Measurements from ENCODE around the gene RYR3.

Gene RYR3

DNA sequence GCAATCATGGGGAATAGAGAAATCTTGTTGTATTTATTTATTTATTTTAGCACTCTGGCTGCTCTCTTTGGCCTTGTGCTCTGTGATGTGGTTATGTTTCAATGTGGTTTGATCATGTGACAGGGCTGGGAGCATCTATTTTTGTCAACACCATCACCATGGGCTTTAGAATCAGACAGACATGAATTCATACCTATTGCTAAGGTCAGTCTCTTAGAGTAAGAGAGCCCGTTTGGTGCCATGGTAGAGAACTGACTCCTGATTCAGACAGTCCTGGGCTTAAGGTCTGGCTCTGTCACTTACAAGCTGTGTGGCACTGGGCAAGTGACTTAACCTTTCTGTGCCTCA is 157.0 kb downstream of the RYR3 start:
- DNase-seq (ENCODE audit: low read depth): no peak
- no peak for TF ChIP-seq CTCF (conservative IDR thresholded peaks at IDR 0.05; ENCODE audit: low read length)
- H3K4me3 ChIP-seq (ENCODE audit: low read length): no peak overlapping the region

GRCh38 chr15:33468740-33469139 is 158.0 kb downstream of the RYR3 start:
- no peak overlapping the region for H3K4me3 ChIP-seq (ENCODE audit: low read length)
- TF ChIP-seq CTCF (conservative IDR thresholded peaks at IDR 0.05; ENCODE audit: low read length): no peak

DNA sequence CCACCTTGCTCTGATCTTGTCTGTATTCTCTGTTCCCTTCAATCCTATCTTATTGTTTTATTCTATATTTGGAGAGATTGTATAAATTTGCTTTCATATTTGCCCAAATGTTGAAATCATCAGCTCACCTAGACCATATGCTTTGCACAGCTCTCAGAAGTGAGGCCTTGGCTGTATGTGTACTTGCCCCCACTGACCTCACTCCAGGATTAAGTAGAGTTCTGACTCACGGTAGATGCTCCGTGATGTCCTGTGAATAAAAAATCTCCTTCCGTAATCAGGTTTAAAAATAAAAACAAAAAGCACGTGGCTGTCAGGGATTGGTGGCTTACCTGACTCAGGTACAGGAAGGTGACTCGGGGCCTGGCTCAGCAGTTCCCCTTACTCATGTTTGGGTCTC is 162.2 kb downstream of the RYR3 start:
- H3K4me3 ChIP-seq (ENCODE audit: low read length): no peak overlapping the region
- DNase-seq (ENCODE audit: low read depth): no peak
- TF ChIP-seq CTCF (conservative IDR thresholded peaks at IDR 0.05; ENCODE audit: low read length): no peak

More at GRCh38 chr15:33468740-33469139, 158.0 kb downstream of the RYR3 start:
- no peak for DNase-seq (ENCODE audit: low read depth)

- DNase-seq (ENCODE audit: low read depth): no peak
- TF ChIP-seq CTCF (conservative IDR thresholded peaks at IDR 0.05; ENCODE audit: low read length): no peak
- H3K4me3 ChIP-seq (ENCODE audit: low read length): no peak overlapping the region
Measured at GRCh38 chr15:33473714-33474113, 162.9 kb downstream of the RYR3 start.

DNA sequence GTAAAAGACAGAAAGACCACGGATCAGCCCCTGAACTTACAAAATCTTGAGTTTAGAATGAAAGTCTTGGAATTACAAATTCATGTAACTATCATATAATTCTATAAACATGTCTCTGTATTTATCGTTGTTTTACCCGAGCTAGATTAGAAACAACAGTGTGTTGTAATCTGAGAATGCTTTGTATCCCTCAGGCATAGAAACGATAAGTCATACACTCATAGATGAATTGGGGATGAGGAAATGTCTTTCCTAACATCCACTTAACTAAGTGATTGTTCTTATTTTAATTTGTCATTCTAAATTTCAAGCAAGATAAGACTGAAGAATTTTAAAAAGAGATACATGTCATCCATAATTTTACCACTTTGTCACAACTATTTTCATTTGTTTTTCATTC is 165.3 kb downstream of the RYR3 start:
- no peak for DNase-seq (ENCODE audit: low read depth)
- no peak for TF ChIP-seq CTCF (conservative IDR thresholded peaks at IDR 0.05; ENCODE audit: low read length)

DNA sequence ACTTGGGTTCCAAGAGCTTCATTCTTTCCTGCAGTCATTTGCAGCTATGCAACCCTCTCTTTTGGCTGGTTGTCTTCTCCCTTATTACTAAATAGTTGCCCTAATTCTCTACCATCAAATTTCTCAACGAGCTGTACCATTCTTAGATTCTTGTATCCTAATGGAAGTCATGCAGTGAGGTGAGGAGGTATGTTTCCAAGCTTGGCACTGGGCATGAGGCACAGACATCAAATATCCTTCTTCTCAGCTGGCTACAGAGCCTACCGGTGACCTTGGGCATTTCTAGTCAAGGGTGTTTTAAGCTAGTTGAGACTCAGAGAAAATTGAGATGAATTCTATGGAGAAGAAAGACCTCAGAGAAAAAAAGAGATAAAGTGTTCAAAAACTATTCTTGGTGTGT is 166.1 kb downstream of the RYR3 start:
- no peak overlapping the region for H3K4me3 ChIP-seq (ENCODE audit: low read length)
- DNase-seq (ENCODE audit: low read depth): no peak
- no peak for TF ChIP-seq CTCF (conservative IDR thresholded peaks at IDR 0.05; ENCODE audit: low read length)

More for the DNA sequence above, 165.3 kb downstream of the RYR3 start:
- no peak overlapping the region for H3K4me3 ChIP-seq (ENCODE audit: low read length)

GRCh38 chr15:33489335-33489734 is 178.6 kb downstream of the RYR3 start:
- no peak overlapping the region for H3K4me3 ChIP-seq (ENCODE audit: low read length)
- no peak for DNase-seq (ENCODE audit: low read depth)
- TF ChIP-seq CTCF (conservative IDR thresholded peaks at IDR 0.05; ENCODE audit: low read length): no peak

Data from AG10803 (cell line).